ENCODE data around the gene OR52K1.

DNA sequence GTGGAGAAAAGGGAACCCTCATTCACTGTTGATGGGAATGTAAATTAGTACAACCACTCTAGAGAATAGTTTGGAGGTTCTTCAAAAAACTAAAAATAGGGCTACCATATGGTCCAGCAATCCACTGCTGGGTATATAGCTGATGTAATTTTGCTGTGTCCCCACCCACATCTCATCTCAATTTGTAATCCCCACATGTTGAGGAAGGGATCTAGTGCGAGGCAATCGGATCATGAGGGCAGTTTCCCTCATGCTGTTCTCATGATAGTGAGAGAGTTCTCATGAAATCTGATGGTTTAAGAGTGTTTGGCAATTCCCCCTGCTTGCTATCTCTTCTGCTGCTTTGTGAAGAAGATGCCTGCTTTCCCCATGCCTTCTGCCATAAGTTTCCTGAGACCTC is 45.5 kb downstream of the OR52K1 start:
- TF ChIP-seq TAF1 (IDR thresholded peaks at IDR 0.05; ENCODE audit: borderline replicate concordance, low read depth, low read length) = no peak
- TF ChIP-seq POLR2A (IDR thresholded peaks at IDR 0.05; ENCODE audit: low read depth, low read length) = no peak
- TF ChIP-seq POLR2AphosphoS5 (IDR thresholded peaks at IDR 0.05; ENCODE audit: low read depth, low read length) = no peak
